ENCODE data around the gene ERLEC1. TPM values are rescaled to one million over a fixed set of nuclear protein-coding genes. Genes with fewer than 3 reads are reported as not detected.
A peak's percentile ranks its signal among the peaks of the same experiment; 100 is the strongest.

Gene ERLEC1
- total RNA-seq, 2 experiments from 2014 or later: 22.7 to 23.2 TPM

DNA sequence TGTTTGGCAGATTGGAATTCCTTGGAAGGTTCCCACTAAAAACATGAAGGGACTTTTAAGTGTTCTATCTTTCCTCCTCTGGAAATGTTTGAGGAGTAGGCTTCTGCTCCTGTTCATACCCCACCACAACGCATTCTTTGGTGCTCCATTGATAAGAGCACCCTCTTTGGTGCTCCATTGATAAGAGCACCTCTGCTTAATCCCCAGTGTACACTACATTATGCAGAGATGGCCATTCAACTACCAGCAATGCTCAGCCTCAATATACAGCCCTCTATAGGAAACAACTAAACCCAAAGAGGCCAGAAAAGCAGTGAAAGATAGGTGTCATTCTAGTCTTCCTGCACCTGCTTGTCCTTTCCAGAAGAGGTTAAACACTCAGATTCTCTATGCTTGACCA is 21.1 kb upstream of the ERLEC1 start:
- peaks cover 35% of the 10 kb centered on the region for H3K4me1 Mint-ChIP-seq
- CTCF ChIA-PET: no interaction called here
- no peak for DNase-seq
- H3K27me3 Mint-ChIP-seq: no peaks in the 10 kb centered on the region
- H3K27ac Mint-ChIP-seq: peak overlapping the region; percentile 37
- peaks cover 26% of the 10 kb centered on the region for H3K36me3 Mint-ChIP-seq (ENCODE audit: low read depth)
- POLR2A ChIA-PET: no interaction called here
- no peaks in the 10 kb centered on the region for H3K9me3 Mint-ChIP-seq
- no peak overlapping the region for H3K4me3 Mint-ChIP-seq

DNA sequence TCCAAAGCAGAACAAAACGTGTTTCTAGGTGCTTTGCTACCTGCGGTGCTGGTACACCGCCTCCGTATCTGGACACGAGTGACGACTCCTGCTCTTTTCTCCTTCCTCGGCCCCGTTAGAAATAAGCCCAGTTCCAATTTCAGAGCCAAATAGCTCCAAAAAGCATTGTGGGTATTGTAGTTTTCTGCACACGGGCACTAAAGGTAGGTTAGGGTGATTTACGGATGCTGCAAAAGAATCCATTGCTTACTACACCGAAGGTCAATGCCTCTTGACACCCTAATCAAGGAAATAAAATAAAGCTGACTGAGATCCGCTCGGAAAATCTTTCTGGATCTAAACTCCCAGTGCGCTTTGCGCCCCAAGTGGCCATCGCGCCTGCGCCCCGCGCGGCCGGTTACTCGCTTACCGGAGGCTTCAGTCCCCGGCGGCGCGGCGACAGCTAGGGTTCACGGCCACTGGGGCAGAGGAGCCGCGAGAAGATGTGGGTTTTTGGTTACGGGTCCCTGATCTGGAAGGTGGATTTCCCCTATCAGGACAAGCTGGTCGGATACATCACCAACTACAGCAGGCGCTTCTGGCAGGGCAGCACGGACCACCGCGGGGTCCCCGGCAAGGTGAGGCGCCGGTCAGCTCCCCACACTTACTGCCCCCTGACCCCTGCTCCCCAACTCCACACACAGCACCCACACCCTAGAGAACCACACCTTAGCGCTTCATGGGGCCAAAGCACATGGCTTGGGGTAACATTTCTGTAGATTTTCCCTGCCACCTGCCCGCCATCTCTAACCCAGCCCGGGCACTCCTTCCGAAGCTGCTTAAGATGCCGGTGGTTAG is 19.2 kb upstream of the ERLEC1 start, which contains the start of gene CHAC2:
Gene CHAC2, plus strand, starts transcription at position 400 of the 837 bp plus-strand sequence. Its CDS starts 83 bp downstream, at position 483.
- Mint-ChIP-seq H3K27ac (peak within 1 kb of the TSS; percentile 97), H3K4me3 (peak within 1 kb of the TSS; percentile 90), H3K9me3 (peaks cover 2% of the 10 kb centered on the region), H3K4me1 (peaks cover 40% of the 10 kb centered on the region), H3K27me3 (no peaks in the 10 kb centered on the region), H3K36me3 (ENCODE audit: low read depth) (peaks cover 26% of the 10 kb centered on the region)
- ChIA-PET POLR2A (interaction anchor here (0.6 to 1.1 kb wide), 4 partner anchors 11 to 211 kb away, joined by 3 to 5 read pairs (median 3); partner anchors contain the start of genes ASB3 and ERLEC1), CTCF (interaction anchor here (0.9 to 3.1 kb wide), 10 partner anchors 9 to 50 kb away, joined by 3 to 10 read pairs (median 6); partner anchors contain the start of genes ASB3 and ERLEC1)
- DNase-seq: peak; percentile 87

- no peaks in the 10 kb centered on the region for H3K27me3 Mint-ChIP-seq
- peaks cover 40% of the 10 kb centered on the region for H3K4me1 Mint-ChIP-seq
- peak overlapping the region; percentile 97 for H3K27ac Mint-ChIP-seq
- ChIA-PET CTCF (interaction anchor here (0.9 to 3.1 kb wide), 7 partner anchors 8 to 50 kb away, joined by 3 to 10 read pairs (median 7); no protein-coding TSS in a partner anchor), POLR2A (interaction anchor here (0.9 to 1.1 kb wide), 2 partner anchors 12 to 210 kb away, joined by 3 to 5 read pairs; no protein-coding TSS in a partner anchor)
- peaks cover 27% of the 10 kb centered on the region for H3K36me3 Mint-ChIP-seq (ENCODE audit: low read depth)
- DNase-seq: no peak
- peaks cover 2% of the 10 kb centered on the region for H3K9me3 Mint-ChIP-seq
- H3K4me3 Mint-ChIP-seq: peak overlapping the region; percentile 90
Observed at GRCh38 chr2:53768242-53768542, 18.7 kb upstream of the ERLEC1 start.

- no peaks in the 10 kb centered on the region for H3K27me3 Mint-ChIP-seq
- peaks cover 2% of the 10 kb centered on the region for H3K9me3 Mint-ChIP-seq
- H3K27ac Mint-ChIP-seq: peak overlapping the region; percentile 22
- peaks cover 43% of the 10 kb centered on the region for H3K4me1 Mint-ChIP-seq
- H3K4me3 Mint-ChIP-seq: peak overlapping the region; percentile 90
- DNase-seq: no peak
- peaks cover 26% of the 10 kb centered on the region for H3K36me3 Mint-ChIP-seq (ENCODE audit: low read depth)
- ChIA-PET CTCF (interaction anchor here (0.6 to 3.1 kb wide), 3 partner anchors 11 to 793 kb away, joined by 3 to 9 read pairs (median 3); no protein-coding TSS in a partner anchor), POLR2A (no interaction called here)
Observed at GRCh38 chr2:53769318-53769945, 17.4 kb upstream of the ERLEC1 start.

GRCh38 chr2:53770264-53770663 is 16.6 kb upstream of the ERLEC1 start:
- Mint-ChIP-seq H3K4me1 (peaks cover 43% of the 10 kb centered on the region), H3K9me3 (peaks cover 2% of the 10 kb centered on the region), H3K27ac (no peak overlapping the region), H3K27me3 (no peaks in the 10 kb centered on the region), H3K36me3 (ENCODE audit: low read depth) (peaks cover 26% of the 10 kb centered on the region), H3K4me3 (no peak overlapping the region)
- DNase-seq: no peak
- POLR2A ChIA-PET: no interaction called here
- CTCF ChIA-PET: interaction anchor here (0.6 kb wide), 3 partner anchors 52 to 792 kb away, joined by 3 to 4 read pairs (median 3); no protein-coding TSS in a partner anchor

DNA sequence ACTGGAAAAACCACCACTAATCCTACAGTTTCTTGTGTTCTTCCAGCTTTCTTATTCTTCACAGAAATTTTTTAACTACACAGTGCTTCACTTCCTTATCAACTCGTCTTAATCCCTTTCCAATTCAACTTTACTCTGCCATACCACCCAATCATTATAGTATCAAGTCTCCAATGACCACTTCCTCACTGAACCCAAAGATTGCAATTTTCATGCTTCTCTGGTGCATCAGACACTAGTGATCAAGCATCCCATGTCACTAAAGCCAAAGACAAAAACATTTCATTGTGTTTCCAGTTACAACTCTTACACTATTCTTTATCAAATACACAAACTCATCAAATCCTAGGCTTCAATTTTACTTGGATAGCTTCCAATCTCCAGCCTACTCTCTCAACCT is 9.7 kb upstream of the ERLEC1 start:
- Mint-ChIP-seq H3K36me3 (ENCODE audit: low read depth) (peaks cover 52% of the 10 kb centered on the region), H3K27me3 (no peaks in the 10 kb centered on the region), H3K27ac (peak overlapping the region; percentile 0), H3K4me1 (peaks cover 19% of the 10 kb centered on the region), H3K4me3 (no peak overlapping the region), H3K9me3 (peaks cover 2% of the 10 kb centered on the region)
- POLR2A ChIA-PET: no interaction called here
- no peak for DNase-seq
- CTCF ChIA-PET: no interaction called here

GRCh38 chr2:53778536-53779162 is 8.2 kb upstream of the ERLEC1 start:
- H3K27ac Mint-ChIP-seq: no peak overlapping the region
- no peak overlapping the region for H3K4me3 Mint-ChIP-seq
- H3K4me1 Mint-ChIP-seq: peaks cover 22% of the 10 kb centered on the region
- H3K36me3 Mint-ChIP-seq (ENCODE audit: low read depth): peaks cover 49% of the 10 kb centered on the region
- H3K27me3 Mint-ChIP-seq: no peaks in the 10 kb centered on the region
- no peaks in the 10 kb centered on the region for H3K9me3 Mint-ChIP-seq
- POLR2A ChIA-PET: no interaction called here
- CTCF ChIA-PET: no interaction called here
- DNase-seq: no peak

- ChIA-PET POLR2A (no interaction called here), CTCF (interaction anchor here (0.6 to 2.6 kb wide), 4 partner anchors 12 to 1263 kb away, joined by 3 to 9 read pairs (median 4); partner anchors contain the start of gene CHAC2)
- Mint-ChIP-seq H3K27ac (peak overlapping the region; percentile 17), H3K4me3 (no peak overlapping the region), H3K4me1 (peaks cover 31% of the 10 kb centered on the region), H3K27me3 (no peaks in the 10 kb centered on the region), H3K9me3 (no peaks in the 10 kb centered on the region), H3K36me3 (ENCODE audit: low read depth) (peaks cover 43% of the 10 kb centered on the region)
- DNase-seq: no peak
Observed at GRCh38 chr2:53780056-53780455, 6.8 kb upstream of the ERLEC1 start.

- Mint-ChIP-seq H3K27me3 (no peaks in the 10 kb centered on the region), H3K4me1 (peaks cover 31% of the 10 kb centered on the region), H3K4me3 (no peak overlapping the region), H3K9me3 (no peaks in the 10 kb centered on the region), H3K36me3 (ENCODE audit: low read depth) (peaks cover 33% of the 10 kb centered on the region), H3K27ac (no peak overlapping the region)
- POLR2A ChIA-PET: no interaction called here
- CTCF ChIA-PET: interaction anchor here (0.6 to 0.7 kb wide), 2 partner anchors 83 to 382 kb away, joined by 3 to 4 read pairs; no protein-coding TSS in a partner anchor
- no peak for DNase-seq
Observed at GRCh38 chr2:53782676-53783075, 4.2 kb upstream of the ERLEC1 start.

GRCh38 chr2:53784436-53784835 is 2.4 kb upstream of the ERLEC1 start:
- Mint-ChIP-seq H3K4me1 (peaks cover 41% of the 10 kb centered on the region), H3K27ac (peak overlapping the region; percentile 32), H3K27me3 (no peaks in the 10 kb centered on the region), H3K9me3 (no peaks in the 10 kb centered on the region), H3K4me3 (peak overlapping the region; percentile 86), H3K36me3 (ENCODE audit: low read depth) (peaks cover 24% of the 10 kb centered on the region)
- ChIA-PET POLR2A (no interaction called here), CTCF (interaction anchor here (1.0 to 1.8 kb wide), 2 partner anchors 17 to 253 kb away, joined by 3 to 7 read pairs; partner anchors contain the start of gene CHAC2)
- DNase-seq: no peak

DNA sequence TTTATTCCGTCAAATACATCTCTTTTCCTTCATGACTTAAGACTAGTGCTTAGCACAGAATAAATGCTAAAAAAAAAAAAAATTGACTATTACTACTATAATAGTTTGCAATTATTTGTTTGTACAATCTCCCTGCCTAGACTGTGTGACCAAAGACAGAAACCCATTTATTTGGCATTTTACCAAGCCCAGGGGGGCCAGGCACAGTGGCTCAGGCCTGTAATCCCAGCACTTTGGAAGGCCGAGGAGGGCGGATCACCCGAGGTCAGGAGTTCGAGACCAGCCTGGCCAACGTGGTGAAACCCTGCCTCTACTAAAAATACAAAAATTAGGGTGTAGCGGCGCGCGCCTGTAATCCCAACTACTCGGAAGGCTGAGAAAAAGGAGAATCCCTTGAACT is 1.5 kb upstream of the ERLEC1 start:
- H3K4me3 Mint-ChIP-seq: peak overlapping the region; percentile 86
- CTCF ChIA-PET: interaction anchor here (1.8 kb wide), 1 partner anchor 17 kb away, joined by 7 read pairs; the partner anchor contains the start of gene CHAC2
- H3K4me1 Mint-ChIP-seq: peaks cover 38% of the 10 kb centered on the region
- H3K27me3 Mint-ChIP-seq: no peaks in the 10 kb centered on the region
- no peaks in the 10 kb centered on the region for H3K9me3 Mint-ChIP-seq
- H3K36me3 Mint-ChIP-seq (ENCODE audit: low read depth): peaks cover 16% of the 10 kb centered on the region
- peak overlapping the region; percentile 99 for H3K27ac Mint-ChIP-seq
- no peak for DNase-seq
- POLR2A ChIA-PET: no interaction called here

DNA sequence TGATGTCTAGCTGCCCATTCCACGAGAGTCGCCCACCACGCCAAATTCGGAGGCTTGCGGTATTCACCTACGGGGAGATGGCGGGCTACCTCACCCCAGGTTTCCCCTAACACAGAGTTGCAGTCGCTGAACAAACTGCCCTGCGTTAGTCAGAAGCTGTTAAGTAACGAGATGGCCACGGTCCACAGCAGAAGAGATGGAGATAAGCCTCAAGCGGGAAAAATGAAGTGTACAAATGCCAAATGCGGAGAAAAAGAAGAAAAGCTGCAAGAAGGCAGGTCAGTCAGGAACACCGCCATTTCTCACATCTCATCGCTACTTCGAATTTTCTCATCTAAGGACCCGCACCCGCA is 516 bp upstream of the ERLEC1 start:
- DNase-seq: peak; percentile 20
- H3K4me1 Mint-ChIP-seq: peaks cover 41% of the 10 kb centered on the region
- peak overlapping the region; percentile 99 for H3K27ac Mint-ChIP-seq
- POLR2A ChIA-PET: no interaction called here
- H3K4me3 Mint-ChIP-seq: peak overlapping the region; percentile 86
- peaks cover 13% of the 10 kb centered on the region for H3K36me3 Mint-ChIP-seq (ENCODE audit: low read depth)
- no peaks in the 10 kb centered on the region for H3K27me3 Mint-ChIP-seq
- CTCF ChIA-PET: interaction anchor here (1.6 kb wide), 1 partner anchor 19 kb away, joined by 5 read pairs; the partner anchor contains the start of gene CHAC2
- H3K9me3 Mint-ChIP-seq: no peaks in the 10 kb centered on the region
